Brain microvascular endothelial cell (primary cell): ENCODE measurements around the gene MDH2.
"Not testable (repeated sequence)": the region's sequence is repeated elsewhere in the genome, so short reads cannot be mapped to it uniquely, and the experiment has no call there.

ENCODE experiments used
- DNase-seq: peaks from one replicate; pipeline ENCODE4 v3.0.0-alpha.2; 2020
- H3K27ac ChIP-seq: fragments of 250-450 bp; sonication (Bioruptor Pico); 2 replicates; pipeline ENCODE4 v1.5.1; 2020; ENCODE audit warnings: mild to moderate bottlenecking, moderate library complexity
- H3K27me3 ChIP-seq: fragments of 250-450 bp; sonication (Bioruptor Pico); replicated peaks from 2 replicates; pipeline ENCODE4 v1.5.1; 2020; ENCODE audit warnings: mild to moderate bottlenecking
- H3K36me3 ChIP-seq: fragments of 250-450 bp; sonication (Bioruptor Pico); replicated peaks from 2 replicates; pipeline ENCODE4 v1.5.1; 2020; ENCODE audit warnings: mild to moderate bottlenecking
- H3K4me3 ChIP-seq: 2 replicates; pipeline ENCODE4 v1.5.1; 2011; ENCODE audit warnings: low read depth, mild to moderate bottlenecking, control low read depth, low read length, moderate library complexity
- in situ Hi-C: cut with HindIII; loops from 2 replicates; pipeline ENCODE4 v1.10.0; 2017; ENCODE audit warnings: low sequenced_read_pairs, low pct_ligation_motif_present
- TF ChIP-seq, protein P1 (sequence below): IDR thresholded peaks from 2 replicates; pipeline ENCODE4 v1.5.1; 2011; ENCODE audit warnings: low read depth, mild to moderate bottlenecking, moderate library complexity, low read length, control low read depth, inconsistent platforms; ENCODE audit errors: missing control alignments

Gene MDH2

DNA sequence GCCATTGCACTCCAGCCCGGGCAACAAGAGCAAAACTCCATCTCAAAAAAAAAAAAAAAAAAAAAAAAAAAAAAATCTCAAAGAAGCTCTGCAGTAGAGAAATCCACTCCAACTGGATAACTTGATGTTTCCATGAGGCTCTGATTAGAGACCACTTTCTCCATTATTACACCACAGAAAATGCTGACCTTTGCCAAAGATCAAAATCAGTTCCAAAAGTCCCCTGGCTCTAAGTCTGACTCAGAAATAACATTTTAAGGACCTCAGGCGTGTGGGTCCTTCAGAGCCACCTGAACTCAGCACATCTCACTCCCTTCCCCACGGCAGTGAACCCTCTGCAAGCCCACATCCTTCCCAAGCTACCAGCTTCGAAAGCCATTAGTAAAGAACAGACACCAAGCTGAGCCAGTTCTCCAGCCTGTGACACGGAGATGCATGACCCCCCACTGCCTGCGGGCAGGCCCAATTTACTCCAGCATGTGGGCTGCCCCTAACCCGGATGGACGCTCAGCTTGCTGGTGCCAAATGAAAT is 39.7 kb upstream of the MDH2 start:
- Histone ChIP-seq H3K27ac (no peak overlapping the region), H3K4me3 (no peak overlapping the region), H3K27me3 (no peaks in the 10 kb centered on the region), H3K36me3 (peaks cover 14% of the 10 kb centered on the region)
- no peak for DNase-seq
- TF ChIP-seq, protein P1, sequence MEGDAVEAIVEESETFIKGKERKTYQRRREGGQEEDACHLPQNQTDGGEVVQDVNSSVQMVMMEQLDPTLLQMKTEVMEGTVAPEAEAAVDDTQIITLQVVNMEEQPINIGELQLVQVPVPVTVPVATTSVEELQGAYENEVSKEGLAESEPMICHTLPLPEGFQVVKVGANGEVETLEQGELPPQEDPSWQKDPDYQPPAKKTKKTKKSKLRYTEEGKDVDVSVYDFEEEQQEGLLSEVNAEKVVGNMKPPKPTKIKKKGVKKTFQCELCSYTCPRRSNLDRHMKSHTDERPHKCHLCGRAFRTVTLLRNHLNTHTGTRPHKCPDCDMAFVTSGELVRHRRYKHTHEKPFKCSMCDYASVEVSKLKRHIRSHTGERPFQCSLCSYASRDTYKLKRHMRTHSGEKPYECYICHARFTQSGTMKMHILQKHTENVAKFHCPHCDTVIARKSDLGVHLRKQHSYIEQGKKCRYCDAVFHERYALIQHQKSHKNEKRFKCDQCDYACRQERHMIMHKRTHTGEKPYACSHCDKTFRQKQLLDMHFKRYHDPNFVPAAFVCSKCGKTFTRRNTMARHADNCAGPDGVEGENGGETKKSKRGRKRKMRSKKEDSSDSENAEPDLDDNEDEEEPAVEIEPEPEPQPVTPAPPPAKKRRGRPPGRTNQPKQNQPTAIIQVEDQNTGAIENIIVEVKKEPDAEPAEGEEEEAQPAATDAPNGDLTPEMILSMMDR = no peak
- in situ Hi-C loops = no loop called here

GRCh38 chr7:76009672-76010600 is 38.0 kb upstream of the MDH2 start:
- in situ Hi-C loops = no loop called here
- Histone ChIP-seq H3K27ac (no peak overlapping the region), H3K36me3 (peaks cover 8% of the 10 kb centered on the region), H3K27me3 (no peaks in the 10 kb centered on the region), H3K4me3 (no peak overlapping the region)
- TF ChIP-seq, protein P1 = no peak
- DNase-seq = no peak

DNA sequence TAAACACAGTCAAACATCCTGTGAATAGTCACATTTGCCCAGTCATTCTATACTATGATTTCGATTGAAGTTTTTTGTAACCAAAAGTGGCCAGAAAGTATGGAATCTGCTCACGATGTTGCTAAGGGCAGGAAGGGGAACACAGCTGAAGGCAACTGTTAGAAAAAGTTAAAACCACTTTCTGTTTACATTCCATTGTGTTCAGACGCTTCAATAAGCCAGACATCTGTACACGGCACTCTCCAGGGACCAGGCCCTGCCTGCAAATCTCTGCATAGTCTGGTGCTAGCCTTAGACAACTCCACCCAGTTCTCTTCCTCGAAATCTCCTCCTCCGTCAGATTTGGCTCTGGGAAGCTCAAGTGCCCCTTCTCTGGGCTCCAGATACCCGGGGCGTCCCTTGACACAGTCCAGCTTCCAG is 36.5 kb upstream of the MDH2 start:
- peak; percentile 82 for DNase-seq
- Histone ChIP-seq H3K27me3 (no peaks in the 10 kb centered on the region), H3K36me3 (peaks cover 3% of the 10 kb centered on the region), H3K4me3 (no peak overlapping the region), H3K27ac (peak overlapping the region; percentile 68)
- TF ChIP-seq, protein P1 = no peak
- in situ Hi-C loops = no loop called here

DNA sequence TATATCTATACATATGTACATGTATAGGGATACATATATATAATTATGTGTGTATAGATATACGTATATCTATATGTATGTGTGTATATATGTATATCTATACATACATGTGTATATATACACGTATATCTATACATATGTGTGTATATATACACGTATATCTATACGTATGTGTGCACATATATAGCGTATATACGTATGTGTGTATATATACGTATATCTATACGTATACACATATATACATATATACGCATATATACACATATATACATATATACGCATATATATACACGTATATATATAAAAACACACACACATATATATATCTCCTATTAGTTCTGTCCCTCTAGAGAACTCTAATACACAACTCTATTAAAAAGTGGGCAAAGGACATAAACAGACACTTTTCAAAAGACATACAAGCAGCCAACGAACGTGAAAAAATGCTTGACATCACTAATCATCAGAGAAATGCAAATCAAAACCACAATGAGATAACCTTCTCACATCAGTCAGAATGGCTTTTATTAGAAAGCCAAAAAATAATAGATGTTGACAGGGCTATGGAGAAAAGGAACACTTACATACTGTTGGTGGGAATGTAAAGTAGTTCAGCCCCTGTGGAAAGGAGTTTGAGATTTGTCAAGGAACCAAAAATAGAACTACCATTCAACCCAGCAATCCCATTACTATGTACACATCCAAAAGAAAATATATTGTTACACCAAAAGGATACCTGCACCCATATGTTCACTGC is 31.5 kb upstream of the MDH2 start:
- Histone ChIP-seq H3K4me3 (no peak overlapping the region), H3K27ac (no peak overlapping the region), H3K27me3 (no peaks in the 10 kb centered on the region), H3K36me3 (peaks cover 3% of the 10 kb centered on the region)
- TF ChIP-seq, protein P1 = no peak
- in situ Hi-C loops = no loop called here
- DNase-seq = peak; percentile 41

DNA sequence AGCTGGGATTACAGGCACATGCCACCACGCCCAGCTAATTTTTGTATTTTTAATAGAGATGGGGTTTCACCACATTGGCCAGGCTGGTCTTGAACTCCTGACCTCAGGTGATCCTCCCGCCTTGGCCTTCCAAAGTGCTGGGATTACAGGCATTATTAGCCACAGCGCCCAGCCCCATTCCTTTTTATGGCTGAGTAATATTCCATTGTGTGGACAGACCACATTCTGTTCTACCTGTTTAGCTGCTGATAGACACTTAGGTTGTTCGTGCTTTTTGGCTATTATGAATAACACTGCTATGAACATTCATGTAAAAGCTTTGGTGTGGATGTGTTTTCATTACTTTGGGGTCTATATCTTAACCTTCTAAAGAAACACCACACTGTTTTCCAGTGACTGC is 29.4 kb upstream of the MDH2 start:
- H3K27ac ChIP-seq, DNase-seq, in situ Hi-C loops, H3K27me3 ChIP-seq, H3K36me3 ChIP-seq, H3K4me3 ChIP-seq: not testable (repeated sequence)

GRCh38 chr7:76020031-76020714 is 27.7 kb upstream of the MDH2 start:
- Histone ChIP-seq H3K36me3 (peaks cover 9% of the 10 kb centered on the region), H3K27me3 (no peaks in the 10 kb centered on the region), H3K27ac (no peak overlapping the region), H3K4me3 (no peak overlapping the region)
- in situ Hi-C loops = no loop called here
- TF ChIP-seq, protein P1 = peak; percentile 93
- DNase-seq = peak; percentile 44
